PC-9 (cell line): Measurements from ENCODE around the gene SPATS2L. TPM values are rescaled to one million over a fixed set of nuclear protein-coding genes. Genes with fewer than 3 reads are reported as not detected.

ENCODE experiments used
- BruUV-seq: library from RNA; stranded (reverse); fragments of 400-500 nt; replicated peaks from 2 replicates; lab custom pipeline; 2021; lab: Mats Ljungman, UMichigan
- CTCF ChIA-PET: fragments of 300-600 bp; sonication (Branson Sonifier 250); formaldehyde crosslinking; loops from one replicate; lab custom pipeline; 2022; ENCODE audit warnings: antibody characterized with exemption; lab: Charles Lee
- POLR2A ChIA-PET: fragments of 300-600 bp; sonication (Branson Sonifier 250); formaldehyde crosslinking; loops from one replicate; lab custom pipeline; 2022; ENCODE audit warnings: antibody characterized with exemption; ENCODE audit not compliant: unreplicated experiment; lab: Charles Lee
- DNase-seq, 2 experiments: peaks; one replicate each; pipeline versions ENCODE4 v3.0.0 to v3.0.0-alpha.2; 2015 to 2022; ENCODE audit warnings: mixed read lengths in 1 of 2
- H2AFZ ChIP-seq: fragments of 200-600 bp; sonication (generic); 2 replicates; pipeline ENCODE4 v1.8.1; 2017; ENCODE audit warnings: antibody characterized with exemption
- H3F3A ChIP-seq: fragments of 200-600 bp; sonication (generic); 2 replicates; pipeline ENCODE4 v1.8.1; 2017; ENCODE audit warnings: antibody characterized with exemption, mild to moderate bottlenecking, low read depth; ENCODE audit not compliant: insufficient read depth
- H3K27ac ChIP-seq: fragments of 200-600 bp; sonication (generic); 2 replicates; pipeline ENCODE4 v1.6.1; 2016; ENCODE audit warnings: mixed run types
- H3K27me3 ChIP-seq: fragments of 200-600 bp; sonication (generic); 2 replicates; pipeline ENCODE4 v1.6.1; 2016; ENCODE audit warnings: low read depth, mixed run types; ENCODE audit not compliant: insufficient read depth
- H3K36me3 ChIP-seq: fragments of 200-600 bp; sonication (generic); 2 replicates; pipeline ENCODE4 v1.6.1; 2016; ENCODE audit warnings: low read depth, mixed run types
- H3K4me1 ChIP-seq: fragments of 200-600 bp; sonication (generic); replicated peaks from 2 replicates; pipeline ENCODE4 v1.6.1; 2016; ENCODE audit warnings: mixed run types; ENCODE audit not compliant: insufficient read depth
- H3K4me2 ChIP-seq: fragments of 200-600 bp; sonication (generic); 2 replicates; pipeline ENCODE4 v1.6.1; 2017; ENCODE audit warnings: mixed run types
- H3K4me3 ChIP-seq: fragments of 200-600 bp; sonication (generic); 2 replicates; pipeline ENCODE4 v1.6.1; 2016; ENCODE audit warnings: mixed run types
- H3K79me2 ChIP-seq: fragments of 200-600 bp; sonication (generic); 2 replicates; pipeline ENCODE4 v1.6.1; 2017; ENCODE audit warnings: low read depth, mixed run types
- H3K9me2 ChIP-seq: fragments of 200-600 bp; sonication (generic); 2 replicates; pipeline ENCODE4 v1.8.1; 2017; ENCODE audit warnings: mild to moderate bottlenecking; ENCODE audit not compliant: insufficient read depth
- H3K9me3 ChIP-seq: fragments of 200-600 bp; sonication (generic); 2 replicates; pipeline ENCODE4 v1.8.1; 2016; ENCODE audit warnings: low read depth; ENCODE audit not compliant: insufficient read depth
- H4K20me1 ChIP-seq: fragments of 200-600 bp; sonication (generic); 2 replicates; pipeline ENCODE4 v1.8.1; 2017; ENCODE audit not compliant: insufficient read depth
- CTCF ChIP-seq: fragments of 200-600 bp; sonication (generic); conservative IDR thresholded peaks from 2 replicates; pipeline ENCODE4 v1.6.1; 2017; ENCODE audit warnings: mixed run types, antibody characterized with exemption, mild to moderate bottlenecking, moderate library complexity
- EZH2 ChIP-seq: fragments of 200-600 bp; sonication (generic); IDR thresholded peaks from 2 replicates; pipeline ENCODE4 v1.8.0; 2017; ENCODE audit warnings: antibody characterized with exemption, low read depth
- intact Hi-C: fragments of 100-400 bp; cut with micrococcal nuclease; formaldehyde crosslinking; loops from one replicate; pipeline ENCODE4 v1.10.0; 2022; ENCODE audit not compliant: unreplicated experiment
- total RNA-seq: library from RNA; stranded (reverse); gene quantifications from 2 replicates; pipeline ENCODE4 v1.2.3, GENCODE V29; 2021

The SPATS2L gene
- total RNA-seq, 1 experiment from 2014 or later: 199 TPM

GRCh38 chr2:200258881-200259576 is 47.5 kb upstream of the SPATS2L start:
- ChIA-PET CTCF (no interaction called here), POLR2A (interaction anchor here (0.6 kb wide), 2 partner anchors 50 to 267 kb away, joined by 3 to 5 read pairs; partner anchors contain the start of gene SGO2)
- peak; percentile 36 to 41 for DNase-seq
- Histone ChIP-seq H3K4me1 (peaks cover 38% of the 10 kb centered on the region), H3F3A (peaks cover 34% of the 10 kb centered on the region), H2AFZ (peak overlapping the region; percentile 77), H3K9me2 (no peaks in the 10 kb centered on the region), H3K4me2 (peak overlapping the region; percentile 81), H4K20me1 (no peaks in the 10 kb centered on the region), H3K36me3 (no peaks in the 10 kb centered on the region), H3K79me2 (no peaks in the 10 kb centered on the region), H3K9me3 (no peaks in the 10 kb centered on the region), H3K27ac (peak overlapping the region; percentile 86), H3K27me3 (no peaks in the 10 kb centered on the region), H3K4me3 (peak overlapping the region; percentile 39; the same call in 1 of the 2 replicates)
- no TSS peak for BruUV-seq
- TF ChIP-seq CTCF (no peak), EZH2 (no peak)
- intact Hi-C loops: loop anchor here (1.0 to 2.0 kb wide), 3 partner anchors 41 to 148 kb away; no protein-coding TSS in a partner anchor

GRCh38 chr2:200259577-200259957 is 46.9 kb upstream of the SPATS2L start:
- Histone ChIP-seq H4K20me1 (no peaks in the 10 kb centered on the region), H3K36me3 (no peaks in the 10 kb centered on the region), H3K27me3 (no peaks in the 10 kb centered on the region), H3K27ac (peak overlapping the region; percentile 86), H3K4me3 (peak overlapping the region; percentile 39; the same call in 1 of the 2 replicates), H3K79me2 (no peaks in the 10 kb centered on the region), H3K4me2 (peak overlapping the region; percentile 81), H3F3A (peaks cover 34% of the 10 kb centered on the region), H3K9me3 (no peaks in the 10 kb centered on the region), H2AFZ (no peak overlapping the region; the same call in 1 of the 2 replicates), H3K9me2 (no peaks in the 10 kb centered on the region), H3K4me1 (peaks cover 38% of the 10 kb centered on the region)
- ChIA-PET CTCF (no interaction called here), POLR2A (interaction anchor here (0.6 kb wide), 2 partner anchors 49 to 267 kb away, joined by 3 to 5 read pairs; partner anchors contain the start of gene SGO2)
- intact Hi-C loops: loop anchor here (1.0 to 2.0 kb wide), 3 partner anchors 41 to 147 kb away; no protein-coding TSS in a partner anchor
- TF ChIP-seq CTCF (no peak), EZH2 (no peak)
- BruUV-seq: no TSS peak
- DNase-seq: peak; percentile 56 to 99

- no peaks in the 10 kb centered on the region for H3K27me3 ChIP-seq
- H2AFZ ChIP-seq: no peak overlapping the region
- H3K9me3 ChIP-seq: no peaks in the 10 kb centered on the region
- H3F3A ChIP-seq: peaks cover 34% of the 10 kb centered on the region
- no peak overlapping the region for H3K27ac ChIP-seq
- H4K20me1 ChIP-seq: no peaks in the 10 kb centered on the region
- no peak overlapping the region for H3K4me3 ChIP-seq
- intact Hi-C loops: no loop called here
- no peak for DNase-seq
- H3K9me2 ChIP-seq: no peaks in the 10 kb centered on the region
- no peaks in the 10 kb centered on the region for H3K79me2 ChIP-seq
- H3K36me3 ChIP-seq: no peaks in the 10 kb centered on the region
- ChIA-PET CTCF (no interaction called here), POLR2A (no interaction called here)
- no peak overlapping the region for H3K4me2 ChIP-seq
- BruUV-seq: no TSS peak
- peaks cover 38% of the 10 kb centered on the region for H3K4me1 ChIP-seq
- TF ChIP-seq CTCF: no peak
- TF ChIP-seq EZH2: no peak
Observed at GRCh38 chr2:200262047-200262446, 44.4 kb upstream of the SPATS2L start.
